OCI-LY1 (cell line): ENCODE measurements around the gene NFIA.

Experiments
- H2AFZ ChIP-seq: fragments of 200-600 bp; sonication (generic), shearing (Covaris generic); 2 replicates; pipeline ENCODE4 v1.6.0; 2014; ENCODE audit warnings: antibody characterized with exemption, mild to moderate bottlenecking, low read length
- H3F3A ChIP-seq: fragments of 200-600 bp; sonication (generic), shearing (Covaris generic); 2 replicates; pipeline ENCODE4 v1.6.0; 2014; ENCODE audit warnings: mild to moderate bottlenecking, antibody characterized with exemption, low read length, moderate library complexity; ENCODE audit not compliant: insufficient read depth
- H3K27ac ChIP-seq: fragments of 200-600 bp; sonication (generic); 2 replicates; pipeline ENCODE4 v1.5.1; 2014; ENCODE audit warnings: low read length, mixed run types, mild to moderate bottlenecking, low read depth; ENCODE audit not compliant: poor library complexity, severe bottlenecking
- H3K27me3 ChIP-seq: fragments of 200-600 bp; sonication (generic); 2 replicates; pipeline ENCODE4 v1.6.0; 2014; ENCODE audit warnings: antibody characterized with exemption, mild to moderate bottlenecking, low read length, moderate library complexity; ENCODE audit not compliant: insufficient read depth
- H3K36me3 ChIP-seq: fragments of 200-600 bp; sonication (generic); 2 replicates; pipeline ENCODE4 v1.6.1; 2014; ENCODE audit warnings: mild to moderate bottlenecking, antibody characterized with exemption, low read length, moderate library complexity, mixed read lengths; ENCODE audit not compliant: insufficient read depth
- H3K4me1 ChIP-seq: fragments of 200-600 bp; sonication (generic); 2 replicates; pipeline ENCODE4 v1.5.1; 2014; ENCODE audit warnings: mild to moderate bottlenecking, low read length, moderate library complexity; ENCODE audit not compliant: insufficient read depth, severe bottlenecking
- H3K4me2 ChIP-seq: fragments of 200-600 bp; sonication (generic), shearing (Covaris generic); 2 replicates; pipeline ENCODE4 v1.6.1; 2014; ENCODE audit warnings: low read length
- H3K4me3 ChIP-seq: fragments of 200-600 bp; sonication (generic); 2 replicates; pipeline ENCODE4 v1.5.1; 2014; ENCODE audit warnings: low read length, low read depth, mild to moderate bottlenecking, mixed read lengths; ENCODE audit not compliant: poor library complexity, severe bottlenecking
- H3K79me2 ChIP-seq: fragments of 200-600 bp; shearing (Covaris generic); 2 replicates; pipeline ENCODE4 v1.6.1; 2016; ENCODE audit warnings: mixed run types, low read length, mixed read lengths; ENCODE audit not compliant: insufficient read depth
- H3K9ac ChIP-seq: fragments of 200-600 bp; sonication (generic), shearing (Covaris generic); 2 replicates; pipeline ENCODE4 v1.6.1; 2014; ENCODE audit warnings: mild to moderate bottlenecking, low read length, mixed read lengths
- H3K9me2 ChIP-seq: fragments of 200-600 bp; sonication (generic), shearing (Covaris generic); 2 replicates; pipeline ENCODE4 v1.6.1; 2014; ENCODE audit warnings: low read depth, mild to moderate bottlenecking, low read length, mixed read lengths
- H3K9me3 ChIP-seq: fragments of 200-600 bp; shearing (Covaris generic); 2 replicates; pipeline ENCODE4 v1.6.1; 2014; ENCODE audit warnings: low read length, mixed read lengths
- H4K20me1 ChIP-seq: fragments of 200-600 bp; sonication (generic), shearing (Covaris generic); 2 replicates; pipeline ENCODE4 v1.6.0; 2016; ENCODE audit warnings: mild to moderate bottlenecking, low read length; ENCODE audit not compliant: insufficient read depth
- EZH2 ChIP-seq: fragments of 200-600 bp; sonication (generic), shearing (Covaris generic); IDR thresholded peaks from 2 replicates; pipeline ENCODE4 v1.8.0; 2017; ENCODE audit warnings: borderline replicate concordance, mixed run types, mild to moderate bottlenecking, antibody characterized with exemption, low read length, moderate library complexity, mixed read lengths
- TF ChIP-seq, protein P1 (sequence below): fragments of 200-600 bp; sonication (generic), shearing (Covaris generic); IDR thresholded peaks from 2 replicates; pipeline ENCODE4 v1.5.1; 2017; ENCODE audit warnings: mild to moderate bottlenecking, antibody characterized with exemption, low read length, moderate library complexity, mixed read lengths

The NFIA gene

DNA sequence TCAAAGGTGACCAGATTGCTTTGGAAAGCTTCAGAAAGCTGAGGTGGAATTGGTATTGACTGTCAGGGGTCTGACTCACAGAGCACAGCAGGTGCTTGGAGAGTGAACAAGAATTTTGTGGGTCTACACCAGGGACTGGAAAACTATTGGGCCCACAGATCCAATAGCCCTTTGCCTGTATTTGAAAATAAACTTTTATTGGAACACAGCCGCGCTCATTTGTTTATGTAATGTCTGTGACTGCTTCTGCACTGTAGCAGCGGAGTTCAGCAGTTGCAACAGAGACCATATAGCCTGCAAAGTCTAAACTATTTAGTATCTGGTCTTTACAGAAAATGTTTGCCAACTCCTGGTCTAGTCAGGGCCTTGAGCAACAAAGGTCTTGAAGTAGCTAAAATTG lies 315.6 kb downstream of the NFIA start:
- no peaks in the 10 kb centered on the region for H3F3A ChIP-seq
- no peak overlapping the region for H2AFZ ChIP-seq
- H3K79me2 ChIP-seq, result no peaks in the 10 kb centered on the region
- no peaks in the 10 kb centered on the region for H3K9me3 ChIP-seq
- H3K4me1 ChIP-seq, result no peaks in the 10 kb centered on the region
- H3K4me3 ChIP-seq, result no peak overlapping the region
- no peak overlapping the region for H3K27ac ChIP-seq
- H4K20me1 ChIP-seq, result no peaks in the 10 kb centered on the region
- H3K9me2 ChIP-seq, result no peaks in the 10 kb centered on the region
- no peak overlapping the region for H3K4me2 ChIP-seq
- no peak overlapping the region for H3K9ac ChIP-seq
- H3K27me3 ChIP-seq, result no peaks in the 10 kb centered on the region
- no peaks in the 10 kb centered on the region; the same call in 1 of the 2 replicates for H3K36me3 ChIP-seq
- TF ChIP-seq, protein P1, sequence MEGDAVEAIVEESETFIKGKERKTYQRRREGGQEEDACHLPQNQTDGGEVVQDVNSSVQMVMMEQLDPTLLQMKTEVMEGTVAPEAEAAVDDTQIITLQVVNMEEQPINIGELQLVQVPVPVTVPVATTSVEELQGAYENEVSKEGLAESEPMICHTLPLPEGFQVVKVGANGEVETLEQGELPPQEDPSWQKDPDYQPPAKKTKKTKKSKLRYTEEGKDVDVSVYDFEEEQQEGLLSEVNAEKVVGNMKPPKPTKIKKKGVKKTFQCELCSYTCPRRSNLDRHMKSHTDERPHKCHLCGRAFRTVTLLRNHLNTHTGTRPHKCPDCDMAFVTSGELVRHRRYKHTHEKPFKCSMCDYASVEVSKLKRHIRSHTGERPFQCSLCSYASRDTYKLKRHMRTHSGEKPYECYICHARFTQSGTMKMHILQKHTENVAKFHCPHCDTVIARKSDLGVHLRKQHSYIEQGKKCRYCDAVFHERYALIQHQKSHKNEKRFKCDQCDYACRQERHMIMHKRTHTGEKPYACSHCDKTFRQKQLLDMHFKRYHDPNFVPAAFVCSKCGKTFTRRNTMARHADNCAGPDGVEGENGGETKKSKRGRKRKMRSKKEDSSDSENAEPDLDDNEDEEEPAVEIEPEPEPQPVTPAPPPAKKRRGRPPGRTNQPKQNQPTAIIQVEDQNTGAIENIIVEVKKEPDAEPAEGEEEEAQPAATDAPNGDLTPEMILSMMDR, result no peak
- TF ChIP-seq EZH2, result no peak

DNA sequence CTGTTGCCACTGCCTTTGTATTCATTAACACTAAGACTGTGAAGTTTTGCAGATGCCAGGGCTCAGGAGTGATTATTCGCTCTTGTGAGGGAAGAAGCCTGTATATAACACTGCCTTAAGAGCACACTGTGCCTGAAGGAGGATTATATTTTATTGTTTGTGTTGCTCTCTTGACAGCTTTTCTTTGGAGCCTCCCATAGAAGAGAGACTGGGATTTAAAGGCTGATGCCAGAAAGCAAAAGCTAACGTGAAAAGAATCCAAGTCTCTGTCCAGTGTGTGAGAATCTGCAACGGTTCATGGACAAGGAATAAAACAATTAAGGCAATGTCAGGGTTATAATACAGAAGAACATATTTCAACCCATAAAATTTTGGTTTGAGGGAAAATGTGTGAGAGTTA lies 316.8 kb downstream of the NFIA start:
- H4K20me1 ChIP-seq, result no peaks in the 10 kb centered on the region
- H3K36me3 ChIP-seq, result peaks cover 3% of the 10 kb centered on the region; the same call in 1 of the 2 replicates
- H3K4me1 ChIP-seq, result peaks cover 3% of the 10 kb centered on the region
- H3K9ac ChIP-seq, result no peak overlapping the region
- H3K9me3 ChIP-seq, result no peaks in the 10 kb centered on the region
- no peak overlapping the region for H2AFZ ChIP-seq
- no peak overlapping the region for H3K27ac ChIP-seq
- no peaks in the 10 kb centered on the region for H3F3A ChIP-seq
- H3K4me2 ChIP-seq, result no peak overlapping the region
- no peaks in the 10 kb centered on the region for H3K9me2 ChIP-seq
- H3K79me2 ChIP-seq, result no peaks in the 10 kb centered on the region
- TF ChIP-seq, protein P1, result no peak
- no peak for TF ChIP-seq EZH2
- H3K4me3 ChIP-seq, result no peak overlapping the region
- no peaks in the 10 kb centered on the region for H3K27me3 ChIP-seq

DNA sequence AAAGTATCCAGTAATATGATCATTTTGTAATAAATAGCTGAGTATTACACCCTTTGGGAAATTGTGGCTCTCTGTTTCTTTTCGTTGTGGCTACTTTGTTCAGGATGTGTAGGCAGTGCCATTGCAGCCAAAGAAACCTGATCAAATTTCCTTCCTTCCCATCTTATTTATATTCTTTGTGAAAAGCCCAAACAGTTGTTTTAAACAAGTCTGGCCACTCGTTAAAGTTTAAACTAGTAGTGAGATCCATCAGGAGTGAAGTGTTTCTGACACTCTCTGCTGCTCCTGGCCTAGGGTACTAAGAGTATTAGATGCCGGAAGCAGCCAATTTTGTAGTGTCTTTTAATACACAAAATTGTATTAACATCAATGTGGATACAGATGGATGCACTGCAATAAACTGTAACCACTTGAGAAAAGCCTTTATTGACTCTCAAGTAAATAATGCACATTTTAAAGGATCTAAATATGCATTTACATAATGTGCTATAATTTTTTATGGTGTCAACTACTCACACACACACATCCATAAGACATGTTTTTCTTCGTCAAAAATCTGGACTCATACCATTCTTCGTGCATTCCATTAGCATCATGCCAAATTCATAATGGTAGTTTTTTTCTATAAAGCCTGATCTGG lies 317.9 kb downstream of the NFIA start:
- H3K36me3 ChIP-seq, result peaks cover 3% of the 10 kb centered on the region; the same call in 1 of the 2 replicates
- no peak overlapping the region for H3K4me2 ChIP-seq
- no peaks in the 10 kb centered on the region for H3K9me3 ChIP-seq
- H3K27ac ChIP-seq, result no peak overlapping the region
- TF ChIP-seq, protein P1, result no peak
- no peak for TF ChIP-seq EZH2
- no peaks in the 10 kb centered on the region for H3K9me2 ChIP-seq
- H3K27me3 ChIP-seq, result no peaks in the 10 kb centered on the region
- H4K20me1 ChIP-seq, result no peaks in the 10 kb centered on the region
- H2AFZ ChIP-seq, result no peak overlapping the region
- no peak overlapping the region for H3K4me3 ChIP-seq
- no peaks in the 10 kb centered on the region for H3F3A ChIP-seq
- H3K9ac ChIP-seq, result no peak overlapping the region
- no peaks in the 10 kb centered on the region for H3K79me2 ChIP-seq
- H3K4me1 ChIP-seq, result peaks cover 4% of the 10 kb centered on the region
